NCI-H2081 treated with DMSO at 0.1 percent for 48 hours (cell line): Measurements from ENCODE around the gene HNRNPH2.
A peak's percentile ranks its signal among the peaks of the same experiment; 100 is the strongest.

Experiments used
- DNase-seq: peaks from one replicate; lab custom pipeline; 2025; lab: John Stamatoyannopoulos, UW

The HNRNPH2 gene

GRCh38 chrX:101407748-101408531, at the start of gene HNRNPH2, which contains the start of gene GLA:
TSS of gene HNRNPH2 (plus strand) at chrX:101408222. CDS start at chrX:101411989, 3,767 bp downstream.
TSS of gene GLA (minus strand) at chrX:101407925. CDS start at chrX:101407903, 22 bp downstream.
- DNase-seq = peak; percentile 95

- no peak for DNase-seq
Measured at GRCh38 chrX:101359966-101360365, 48.1 kb upstream of the HNRNPH2 start.

GRCh38 chrX:101360390-101360789, 47.6 kb upstream of the HNRNPH2 start:
- DNase-seq = no peak

- DNase-seq = no peak
Measured at GRCh38 chrX:101362116-101362515, 45.9 kb upstream of the HNRNPH2 start.

GRCh38 chrX:101362757-101363156, 45.3 kb upstream of the HNRNPH2 start:
- no peak for DNase-seq

GRCh38 chrX:101365301-101365795, 42.7 kb upstream of the HNRNPH2 start:
- DNase-seq = no peak

GRCh38 chrX:101368800-101369199, 39.2 kb upstream of the HNRNPH2 start:
- no peak for DNase-seq

- no peak for DNase-seq
Measured at GRCh38 chrX:101369687-101370086, 38.3 kb upstream of the HNRNPH2 start.

- no peak for DNase-seq
Measured at GRCh38 chrX:101370888-101371504, 37.0 kb upstream of the HNRNPH2 start.

GRCh38 chrX:101377547-101377946, 30.5 kb upstream of the HNRNPH2 start:
- no peak for DNase-seq

GRCh38 chrX:101383679-101384205, 24.3 kb upstream of the HNRNPH2 start:
- no peak for DNase-seq

- no peak for DNase-seq
Measured at GRCh38 chrX:101385026-101385684, 22.9 kb upstream of the HNRNPH2 start.

- DNase-seq = no peak
Measured at GRCh38 chrX:101385795-101386541, 22.1 kb upstream of the HNRNPH2 start, which contains the start of gene BTK. TSS of gene BTK (minus strand) at chrX:101386191. CDS start at chrX:101375284, 10,907 bp downstream.

GRCh38 chrX:101386542-101386885, 21.5 kb upstream of the HNRNPH2 start:
- no peak for DNase-seq

- DNase-seq = no peak
Measured at GRCh38 chrX:101388604-101389003, 19.4 kb upstream of the HNRNPH2 start.

GRCh38 chrX:101390664-101391525, 17.1 kb upstream of the HNRNPH2 start, which contains the start of gene RPL36A:
TSS of gene RPL36A (plus strand) at chrX:101391011. CDS start at chrX:101391044, 33 bp downstream.
- DNase-seq = peak; percentile 76

GRCh38 chrX:101391831-101392230, 16.2 kb upstream of the HNRNPH2 start:
- no peak for DNase-seq

GRCh38 chrX:101393530-101394305, 14.3 kb upstream of the HNRNPH2 start:
- DNase-seq = no peak

- no peak for DNase-seq
Measured at GRCh38 chrX:101394372-101394771, 13.7 kb upstream of the HNRNPH2 start.

GRCh38 chrX:101395789-101396188, 12.2 kb upstream of the HNRNPH2 start:
- DNase-seq = no peak
